C4-2B (cell line): ENCODE data around the gene FAAP100.

Source experiments
- H3K27ac ChIP-seq: fragments of 450-650 bp; 2 replicates; pipeline ENCODE4 v1.5.1; 2017
- ZFX ChIP-seq: fragments of 450-650 bp; IDR thresholded peaks from 2 replicates; pipeline ENCODE4 v1.6.1; 2017
- TF ChIP-seq, protein P1 (sequence below): fragments of 450-650 bp; conservative IDR thresholded peaks from 2 replicates; pipeline ENCODE4 v1.5.1; 2017; ENCODE audit warnings: mild to moderate bottlenecking

Gene FAAP100

DNA sequence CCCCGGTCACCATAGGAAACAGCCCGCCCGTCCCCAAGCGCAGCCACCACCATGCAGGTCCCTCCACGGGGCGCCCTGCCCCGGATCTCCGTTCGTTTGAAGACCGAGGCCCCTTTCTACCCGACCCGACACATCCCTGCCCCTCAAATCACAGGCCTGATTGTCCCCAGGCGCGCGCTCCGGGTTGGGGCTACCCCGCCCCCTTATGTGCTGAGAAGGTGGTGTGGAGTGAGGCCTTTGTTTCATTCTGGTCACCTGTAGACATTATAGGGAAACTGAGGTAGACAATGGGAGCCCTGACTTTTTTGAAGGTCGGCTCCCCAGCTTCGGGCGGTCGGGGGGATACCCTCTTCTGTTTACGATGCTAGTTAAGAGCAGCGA is 38.8 kb downstream of the FAAP100 start:
- peak overlapping the region; percentile 94 for H3K27ac ChIP-seq
- TF ChIP-seq, protein P1, sequence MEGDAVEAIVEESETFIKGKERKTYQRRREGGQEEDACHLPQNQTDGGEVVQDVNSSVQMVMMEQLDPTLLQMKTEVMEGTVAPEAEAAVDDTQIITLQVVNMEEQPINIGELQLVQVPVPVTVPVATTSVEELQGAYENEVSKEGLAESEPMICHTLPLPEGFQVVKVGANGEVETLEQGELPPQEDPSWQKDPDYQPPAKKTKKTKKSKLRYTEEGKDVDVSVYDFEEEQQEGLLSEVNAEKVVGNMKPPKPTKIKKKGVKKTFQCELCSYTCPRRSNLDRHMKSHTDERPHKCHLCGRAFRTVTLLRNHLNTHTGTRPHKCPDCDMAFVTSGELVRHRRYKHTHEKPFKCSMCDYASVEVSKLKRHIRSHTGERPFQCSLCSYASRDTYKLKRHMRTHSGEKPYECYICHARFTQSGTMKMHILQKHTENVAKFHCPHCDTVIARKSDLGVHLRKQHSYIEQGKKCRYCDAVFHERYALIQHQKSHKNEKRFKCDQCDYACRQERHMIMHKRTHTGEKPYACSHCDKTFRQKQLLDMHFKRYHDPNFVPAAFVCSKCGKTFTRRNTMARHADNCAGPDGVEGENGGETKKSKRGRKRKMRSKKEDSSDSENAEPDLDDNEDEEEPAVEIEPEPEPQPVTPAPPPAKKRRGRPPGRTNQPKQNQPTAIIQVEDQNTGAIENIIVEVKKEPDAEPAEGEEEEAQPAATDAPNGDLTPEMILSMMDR = no peak
- no peak for TF ChIP-seq ZFX

DNA sequence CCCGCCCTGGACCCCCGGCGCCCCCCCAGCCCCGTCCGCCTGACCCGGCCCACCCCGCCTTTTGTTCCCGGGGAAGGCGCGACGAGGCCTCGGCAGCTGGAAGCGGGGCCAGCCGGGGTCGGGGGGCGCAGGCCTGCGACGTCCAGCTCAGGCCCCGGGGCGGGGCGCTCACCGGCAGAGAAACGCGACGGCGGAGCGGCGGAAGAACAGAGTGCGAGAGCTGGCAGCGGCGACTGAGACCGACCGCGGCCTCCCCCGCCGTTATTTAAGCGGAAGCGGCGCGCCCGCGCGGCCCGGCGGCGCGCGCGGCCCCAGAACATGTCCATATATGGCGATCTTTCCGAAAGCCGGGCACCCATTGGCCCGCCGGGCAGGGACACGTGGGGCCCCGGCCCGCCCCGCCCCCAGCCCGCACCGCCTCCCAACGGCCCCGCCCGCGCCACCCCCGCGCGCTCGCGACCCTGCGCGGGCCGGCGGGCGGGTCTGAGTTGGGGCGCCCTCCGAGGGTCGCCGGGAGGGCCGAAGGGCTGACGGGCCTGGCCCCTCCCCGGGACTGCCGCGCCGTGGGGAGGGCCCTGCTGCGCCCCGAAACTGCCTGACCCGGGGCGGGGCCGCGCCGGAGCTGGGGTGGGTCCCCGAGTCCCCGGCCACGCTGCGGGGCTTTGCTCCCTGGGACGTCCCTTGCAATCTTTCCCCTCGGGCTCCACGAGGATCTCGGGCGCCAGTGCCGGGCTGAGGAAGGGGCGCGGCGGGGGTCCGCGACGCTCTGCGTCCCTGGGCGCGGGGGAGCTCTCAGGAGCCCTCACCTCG is 39.4 kb downstream of the FAAP100 start, which contains the start of gene ACTG1:
TSS of gene ACTG1 (minus strand) at position 238 of the 810 bp plus-strand sequence. CDS start 445 bp downstream, outside the sequence.
- peak within 1 kb of the TSS; percentile 94 for H3K27ac ChIP-seq
- TF ChIP-seq, protein P1 = no peak
- TF ChIP-seq ZFX = peak; percentile 82

DNA sequence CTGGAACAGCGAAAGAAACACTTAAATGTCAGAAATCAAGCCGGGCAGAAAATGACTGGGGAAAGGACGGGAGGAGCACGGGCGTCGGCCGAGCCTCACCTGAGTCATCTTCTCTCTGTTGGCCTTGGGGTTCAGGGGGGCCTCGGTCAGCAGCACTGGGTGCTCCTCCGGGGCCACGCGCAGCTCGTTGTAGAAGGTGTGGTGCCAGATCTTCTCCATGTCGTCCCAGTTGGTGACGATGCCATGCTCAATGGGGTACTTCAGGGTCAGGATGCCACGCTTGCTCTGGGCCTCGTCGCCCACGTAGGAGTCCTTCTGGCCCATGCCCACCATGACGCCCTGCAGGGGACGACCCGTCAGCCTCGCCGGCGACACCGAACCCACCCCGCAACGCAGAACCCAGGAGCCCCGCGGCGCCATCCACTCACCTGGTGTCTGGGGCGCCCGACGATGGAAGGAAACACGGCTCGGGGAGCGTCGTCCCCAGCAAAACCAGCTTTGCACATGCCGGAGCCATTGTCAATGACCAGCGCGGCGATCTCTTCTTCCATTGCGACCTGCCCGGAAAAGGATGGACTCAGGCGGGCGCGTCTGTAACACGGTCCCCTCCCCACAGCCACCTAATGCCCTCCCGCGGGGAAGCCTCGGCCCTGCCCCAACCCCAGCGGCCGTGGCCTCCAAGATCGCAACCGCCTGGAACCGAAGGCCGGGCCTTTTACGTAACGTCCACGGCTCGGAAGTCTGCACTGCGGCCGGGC is 40.2 kb downstream of the FAAP100 start:
- peak overlapping the region; percentile 94 for H3K27ac ChIP-seq
- TF ChIP-seq ZFX = no peak
- TF ChIP-seq, protein P1 = no peak

DNA sequence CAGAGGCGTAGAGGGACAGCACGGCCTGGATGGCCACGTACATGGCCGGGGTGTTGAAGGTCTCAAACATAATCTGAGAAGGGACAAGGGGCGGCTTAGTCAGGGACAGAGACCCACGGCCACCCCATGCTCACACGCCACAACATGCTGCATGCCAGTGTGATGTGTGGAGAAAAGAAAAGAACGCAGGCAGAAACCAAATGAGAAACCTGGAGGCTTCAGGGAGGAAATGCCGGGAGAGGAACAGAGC is 40.7 kb downstream of the FAAP100 start:
- TF ChIP-seq, protein P1 = no peak
- no peak for TF ChIP-seq ZFX
- H3K27ac ChIP-seq = peak overlapping the region; percentile 94

DNA sequence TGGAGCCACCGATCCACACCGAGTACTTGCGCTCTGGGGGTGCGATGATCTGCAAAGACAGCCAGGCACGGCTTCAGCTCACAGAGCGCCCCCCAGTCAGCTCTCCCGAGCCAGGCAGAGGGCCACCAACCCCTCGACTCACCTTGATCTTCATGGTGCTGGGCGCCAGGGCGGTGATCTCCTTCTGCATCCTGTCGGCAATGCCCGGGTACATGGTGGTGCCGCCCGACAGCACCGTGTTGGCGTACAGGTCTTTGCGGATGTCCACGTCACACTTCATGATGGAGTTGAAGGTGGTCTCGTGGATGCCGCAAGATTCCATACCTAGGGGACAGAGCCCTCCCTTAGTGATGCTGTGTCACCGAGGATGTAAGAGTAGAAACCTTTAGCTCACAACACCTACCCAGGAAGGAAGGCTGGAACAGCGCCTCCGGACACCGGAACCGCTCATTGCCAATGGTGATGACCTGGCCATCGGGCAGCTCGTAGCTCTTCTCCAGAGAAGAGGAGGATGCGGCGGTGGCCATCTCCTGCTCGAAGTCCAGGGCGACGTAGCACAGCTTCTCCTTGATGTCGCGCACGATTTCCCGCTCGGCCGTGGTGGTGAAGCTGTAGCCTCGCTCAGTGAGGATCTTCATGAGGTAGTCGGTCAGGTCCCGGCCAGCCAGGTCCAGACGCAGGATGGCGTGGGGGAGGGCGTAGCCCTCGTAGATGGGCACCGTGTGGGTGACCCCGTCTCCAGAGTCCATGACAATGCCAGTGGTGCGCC is 41.2 kb downstream of the FAAP100 start:
- TF ChIP-seq ZFX = no peak
- TF ChIP-seq, protein P1 = no peak
- peak overlapping the region; percentile 94 for H3K27ac ChIP-seq

DNA sequence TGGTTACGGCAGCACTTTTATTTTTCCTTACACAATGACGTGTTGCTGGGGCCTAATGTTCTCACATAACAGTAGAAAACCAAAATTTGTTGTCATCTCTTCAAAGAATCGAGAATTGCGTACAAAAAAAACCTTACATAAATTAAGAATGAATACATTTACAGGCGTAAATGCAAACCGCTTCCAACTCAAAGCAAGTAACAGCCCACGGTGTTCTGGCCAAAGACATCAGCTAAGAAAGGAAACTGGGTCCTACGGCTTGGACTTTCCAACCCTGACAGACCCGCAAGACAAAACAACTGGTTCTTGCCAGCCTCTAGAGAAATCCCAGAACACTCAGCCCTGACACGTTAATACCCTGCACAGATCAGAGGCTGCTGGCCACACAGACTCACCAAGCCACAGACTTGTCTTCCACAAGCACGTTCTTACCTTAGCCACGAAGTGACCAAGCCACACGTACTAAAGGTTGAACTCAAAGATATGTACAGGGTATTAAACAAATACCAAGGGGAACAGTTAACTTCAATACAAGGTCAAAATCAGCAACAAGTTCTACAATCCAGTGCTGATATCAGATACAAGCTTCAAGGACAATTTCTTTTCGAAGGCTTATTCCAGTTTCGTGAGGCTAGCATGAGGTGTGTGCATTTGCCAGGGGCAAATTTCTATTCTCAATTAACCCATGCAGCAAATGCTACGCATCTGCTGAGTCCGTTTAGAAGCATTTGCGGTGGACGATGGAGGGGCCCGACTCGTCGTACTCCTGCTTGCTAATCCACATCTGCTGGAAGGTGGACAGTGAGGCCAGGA is 42.0 kb downstream of the FAAP100 start:
- no peak for TF ChIP-seq ZFX
- TF ChIP-seq, protein P1 = no peak
- H3K27ac ChIP-seq = no peak overlapping the region; the same call in 1 of the 2 replicates
